Kidney (tissue), 14 donors: ENCODE results near the gene PFN3. TPM values are rescaled to one million over a fixed set of nuclear protein-coding genes. Genes with fewer than 3 reads are reported as not detected.

Source experiments
- DNase-seq, 5 donors: peaks; one replicate each; pipeline ENCODE4 v3.0.0-alpha.2; 2013 to 2020
- FAIRE-seq: peaks from 2 replicates; lab custom pipeline; 2012; peaks lifted over from hg19 to GRCh38; lab: Jason Lieb, UNC
- H3K27ac ChIP-seq, 2 donors: one replicate each; pipeline ENCODE4 v1.7.0; 2013; ENCODE audit warnings: low read depth in 2 of 2, low read length in 2 of 2, inconsistent platforms in 1 of 2
- H3K27me3 ChIP-seq: one replicate; pipeline ENCODE4 v1.7.1; 2013; ENCODE audit warnings: low read length, inconsistent platforms; ENCODE audit not compliant: control insufficient read depth, insufficient read depth
- H3K36me3 ChIP-seq, 3 donors: one replicate each; pipeline versions ENCODE4 v1.7.0 to v1.7.1; 2013; ENCODE audit warnings: low read length in 3 of 3, control low read depth in 1 of 3, inconsistent platforms in 1 of 3; ENCODE audit not compliant: insufficient read depth in 3 of 3, control insufficient read depth in 2 of 3
- H3K4me1 ChIP-seq, 3 donors: one replicate each; pipeline versions ENCODE4 v1.7.0 to v1.7.1; 2013; ENCODE audit warnings: low read length in 3 of 3, inconsistent platforms in 1 of 3, low read depth in 1 of 3; ENCODE audit not compliant: control insufficient read depth in 2 of 3, insufficient read depth in 2 of 3
- H3K4me3 ChIP-seq, 3 donors: one replicate each; pipeline versions ENCODE4 v1.7.0 to v1.8.1; 2013; ENCODE audit warnings: low read length in 3 of 3, control low read depth in 1 of 3, inconsistent platforms in 1 of 3
- H3K9ac ChIP-seq, 3 donors: one replicate each; pipeline versions ENCODE4 v1.7.0 to v1.7.1; 2013; ENCODE audit warnings: low read length in 3 of 3, control low read depth in 1 of 3, inconsistent platforms in 1 of 3
- H3K9me3 ChIP-seq, 3 donors: one replicate each; pipeline versions ENCODE4 v1.7.0 to v1.7.1; 2013; ENCODE audit warnings: low read length in 3 of 3, control low read depth in 1 of 3, inconsistent platforms in 1 of 3; ENCODE audit not compliant: control insufficient read depth in 2 of 3, insufficient read depth in 1 of 3
- intact Hi-C: fragments of 100-400 bp; cut with DNase I; formaldehyde crosslinking; loops from one replicate; pipeline ENCODE4 v1.11.1; 2022
- polyA plus RNA-seq: library from polyadenylated mRNA; stranded (reverse); fragments of 350-450 nt; fragmentation: Illumina TruSeq; extraction: RNeasy Lipid Tissue Mini Kit (QIAGEN cat#74804); gene quantifications from one replicate; pipeline ENCODE4 v1.2.3, GENCODE V29; 2014; ENCODE audit warnings: low read depth, low replicate concordance; ENCODE audit not compliant: insufficient read depth
- total RNA-seq: library from RNA; stranded (reverse); fragmentation: NEBNext Ultra II Directional; extraction: Animal tissue kit (Norgen Biotek cat#: 25700); gene quantifications from one replicate; pipeline ENCODE4 v1.2.1, GENCODE V29; 2021
- TF ChIP-seq, protein P1 (sequence below): IDR thresholded peaks from 3 replicates; pipeline ENCODE4 v1.5.1; 2012; ENCODE audit warnings: mild to moderate bottlenecking, moderate library complexity, borderline replicate concordance; ENCODE audit not compliant: insufficient read depth; ENCODE audit errors: extremely low read depth
- donor health status: control.
- donor health status: control.
- donor health status: control.
- donor health status: control.
- donor health status: control.
- donor health status: DM: yes; HTN: yes; CAD: no.
- donor health status: Normal renal cell carcinoma (clear cell type).

PFN3 gene
- total and polyA plus RNA-seq, 2 donors from 2014 or later, result not detected

DNA sequence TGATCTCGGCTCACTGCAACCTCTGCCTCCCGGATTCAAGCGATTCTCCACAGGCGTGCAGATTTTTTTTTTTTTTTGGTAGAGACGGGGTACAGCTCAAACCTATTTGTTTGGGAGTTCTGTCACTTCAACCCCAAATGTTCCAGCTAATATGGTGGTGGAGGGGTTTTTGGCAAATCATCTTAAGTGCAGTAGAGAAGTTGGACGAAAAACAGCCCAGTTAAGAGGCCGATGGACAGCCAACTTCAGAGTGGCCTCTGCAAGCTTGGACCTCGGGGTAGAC, 45.4 kb upstream of the PFN3 start:
- Histone ChIP-seq H3K36me3 (no peaks in the 10 kb centered on the region), H3K27me3 (no peaks in the 10 kb centered on the region), H3K9ac (peak overlapping the region in 1 of 3 donors; percentile 19), H3K9me3 (no peaks in the 10 kb centered on the region), H3K27ac (no peak overlapping the region), H3K4me1 (peaks cover 0 to 11% (median 6%) of the 10 kb centered on the region in 3 donors), H3K4me3 (peak overlapping the region in 1 of 3 donors; percentile 48)
- intact Hi-C loops, result no loop called here
- FAIRE-seq, result no peak
- TF ChIP-seq, protein P1, sequence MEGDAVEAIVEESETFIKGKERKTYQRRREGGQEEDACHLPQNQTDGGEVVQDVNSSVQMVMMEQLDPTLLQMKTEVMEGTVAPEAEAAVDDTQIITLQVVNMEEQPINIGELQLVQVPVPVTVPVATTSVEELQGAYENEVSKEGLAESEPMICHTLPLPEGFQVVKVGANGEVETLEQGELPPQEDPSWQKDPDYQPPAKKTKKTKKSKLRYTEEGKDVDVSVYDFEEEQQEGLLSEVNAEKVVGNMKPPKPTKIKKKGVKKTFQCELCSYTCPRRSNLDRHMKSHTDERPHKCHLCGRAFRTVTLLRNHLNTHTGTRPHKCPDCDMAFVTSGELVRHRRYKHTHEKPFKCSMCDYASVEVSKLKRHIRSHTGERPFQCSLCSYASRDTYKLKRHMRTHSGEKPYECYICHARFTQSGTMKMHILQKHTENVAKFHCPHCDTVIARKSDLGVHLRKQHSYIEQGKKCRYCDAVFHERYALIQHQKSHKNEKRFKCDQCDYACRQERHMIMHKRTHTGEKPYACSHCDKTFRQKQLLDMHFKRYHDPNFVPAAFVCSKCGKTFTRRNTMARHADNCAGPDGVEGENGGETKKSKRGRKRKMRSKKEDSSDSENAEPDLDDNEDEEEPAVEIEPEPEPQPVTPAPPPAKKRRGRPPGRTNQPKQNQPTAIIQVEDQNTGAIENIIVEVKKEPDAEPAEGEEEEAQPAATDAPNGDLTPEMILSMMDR, result no peak
- DNase-seq, result no peak

DNA sequence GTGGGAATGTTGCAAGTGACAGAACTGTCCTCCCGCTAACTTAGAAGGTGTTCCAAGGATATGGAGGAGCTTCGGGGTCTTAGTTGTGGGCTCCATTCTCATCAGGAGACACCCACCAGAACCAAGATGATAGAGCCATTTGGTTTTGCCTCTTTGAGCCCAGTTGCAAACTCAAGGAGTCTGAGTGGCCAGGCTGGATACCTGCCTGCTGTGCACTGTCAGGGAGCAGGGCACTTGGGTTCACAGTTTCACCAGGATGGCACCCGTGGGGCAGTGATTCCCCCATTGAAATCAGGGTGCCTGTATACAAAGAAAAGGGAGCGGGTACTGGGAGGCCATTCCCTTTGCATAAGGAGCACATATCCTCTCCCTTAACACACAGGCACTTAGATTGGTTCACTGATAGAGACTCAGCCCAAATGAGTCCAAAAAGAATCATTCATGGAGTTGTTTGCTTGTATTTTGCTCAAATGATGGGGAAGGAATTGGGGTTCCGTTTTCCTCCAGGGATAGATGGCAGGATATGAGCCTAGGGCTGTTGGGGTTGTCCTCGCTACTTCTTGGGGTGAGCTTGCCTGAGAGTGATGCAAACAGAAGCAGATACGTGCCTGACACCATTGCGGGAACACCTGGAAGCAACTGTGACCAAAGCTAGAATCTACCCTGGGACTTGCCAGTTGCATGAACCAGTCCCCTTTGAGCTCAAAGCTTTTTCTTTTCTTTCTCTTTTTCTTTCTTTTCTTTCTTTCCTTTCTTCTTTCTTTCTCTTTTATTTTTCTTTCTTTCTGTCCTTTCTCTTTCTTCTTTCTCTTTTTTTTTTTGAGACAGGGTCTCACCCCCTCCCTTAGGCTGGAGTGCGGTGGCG, 44.8 kb upstream of the PFN3 start:
- Histone ChIP-seq H3K9me3 (no peaks in the 10 kb centered on the region), H3K9ac (no peak overlapping the region), H3K4me1 (peaks cover 0 to 11% (median 6%) of the 10 kb centered on the region in 3 donors), H3K4me3 (no peak overlapping the region), H3K27me3 (no peaks in the 10 kb centered on the region), H3K27ac (no peak overlapping the region), H3K36me3 (no peaks in the 10 kb centered on the region)
- FAIRE-seq (no peak), DNase-seq (no peak)
- intact Hi-C loops, result no loop called here
- TF ChIP-seq, protein P1, result no peak

DNA sequence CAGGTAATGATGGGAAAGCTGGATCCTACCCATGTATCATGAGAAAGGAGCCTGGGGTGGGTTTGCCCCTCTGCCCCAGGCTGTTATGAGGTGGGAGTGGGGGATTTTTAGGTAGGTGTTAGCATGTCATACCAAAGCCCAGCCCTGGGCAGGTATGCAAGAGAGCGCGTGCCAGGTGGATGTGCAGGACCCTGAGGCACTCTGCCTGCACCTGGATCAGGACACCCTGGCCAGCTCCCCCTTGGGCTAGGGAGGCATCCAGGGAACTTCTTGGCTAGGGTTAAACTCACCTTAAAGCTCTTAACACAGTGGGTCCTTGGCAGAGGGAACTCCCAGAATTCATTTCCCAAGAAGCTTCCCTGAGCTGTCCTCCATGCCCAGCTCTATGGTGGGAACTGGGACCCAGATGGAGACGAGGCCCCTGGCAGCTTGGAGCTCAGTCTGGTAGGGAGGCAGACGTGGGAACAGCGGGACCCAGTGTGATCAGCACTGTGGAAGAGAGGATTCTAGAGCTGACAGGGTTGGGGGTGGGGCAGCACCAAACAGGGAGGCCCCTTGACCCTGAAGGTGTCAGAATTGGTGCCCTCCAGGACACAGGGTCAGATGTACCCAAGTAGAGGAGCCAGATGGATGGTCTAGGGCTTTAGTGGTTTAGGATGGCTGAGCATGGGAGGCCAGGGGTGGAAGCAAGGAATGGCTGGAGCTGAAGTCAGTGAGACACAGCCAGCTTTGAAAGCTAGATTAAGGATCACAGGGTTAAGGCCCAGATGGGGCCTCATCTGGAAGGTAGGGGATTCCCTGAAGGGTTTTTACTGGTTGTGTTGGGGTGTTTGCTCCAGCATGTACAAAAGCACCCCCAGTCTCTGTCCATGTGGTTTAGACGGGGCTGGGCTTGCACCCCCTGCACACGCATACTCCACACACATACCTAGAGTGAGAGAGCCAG, 43.9 kb upstream of the PFN3 start:
- TF ChIP-seq, protein P1, result no peak
- no peak overlapping the region for H3K4me3 ChIP-seq
- H3K27me3 ChIP-seq, result no peaks in the 10 kb centered on the region
- H3K4me1 ChIP-seq, result peaks cover 0 to 11% (median 6%) of the 10 kb centered on the region in 3 donors
- intact Hi-C loops, result no loop called here
- H3K36me3 ChIP-seq, result no peaks in the 10 kb centered on the region
- no peak overlapping the region for H3K9ac ChIP-seq
- no peak for FAIRE-seq
- H3K27ac ChIP-seq, result no peak overlapping the region
- H3K9me3 ChIP-seq, result no peaks in the 10 kb centered on the region
- DNase-seq, result peak in 1 of 5 donors; percentile 48
